ENCODE measurements around the gene MEPCE. TPM values are rescaled to one million over a fixed set of nuclear protein-coding genes. Genes with fewer than 3 reads are reported as not detected.
A peak's percentile ranks its signal among the peaks of the same experiment; 100 is the strongest.

Gene MEPCE
- total and polyA plus RNA-seq, 9 donors: 29.4 to 60.6 (median 44.7) TPM

DNA sequence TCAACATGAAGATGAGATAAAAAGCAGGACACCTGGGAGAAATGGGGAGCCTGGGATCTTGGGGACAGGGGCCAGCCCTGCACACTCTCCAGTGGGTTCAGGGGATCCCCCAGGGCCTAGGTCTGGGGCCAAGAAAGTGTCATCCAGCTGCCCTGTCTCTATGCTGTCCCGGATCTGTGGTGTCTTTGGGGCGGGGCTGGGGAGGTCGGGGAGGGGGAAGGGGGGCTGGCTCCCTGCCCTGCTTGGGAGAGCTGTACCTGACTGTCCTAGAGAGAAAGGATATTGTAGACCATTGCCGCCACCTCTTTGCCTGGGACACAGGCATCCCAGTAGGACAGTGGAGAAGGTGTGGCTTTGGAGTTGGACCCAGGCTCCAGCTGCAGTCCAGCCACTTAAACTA is 41.4 kb downstream of the MEPCE start:
- Histone ChIP-seq H3K9me3 (no peaks in the 10 kb centered on the region), H3K27me3 (no peaks in the 10 kb centered on the region), H3K27ac (no peak overlapping the region), H3K4me1 (ENCODE audit: insufficient read depth) (peaks cover 7% of the 10 kb centered on the region), H3K36me3 (no peaks in the 10 kb centered on the region), H3K4me3 (no peak overlapping the region)
- 50 to 56% (median 52%) methylated on average over 4 of the region's 4 CpGs for WGBS, 3 donors
- no peak for TF ChIP-seq CTCF (IDR thresholded peaks at IDR 0.05)
- no peak for TF ChIP-seq POLR2A (IDR thresholded peaks at IDR 0.05)
- no peak for TF ChIP-seq EP300 (IDR thresholded peaks at IDR 0.05)
- DNase-seq: no peak
- intact Hi-C loops (cut with DNase I): loop anchor here (5.0 to 10.0 kb wide), 5 partner anchors 91 to 614 kb away; partner anchors contain the start of genes TRIP6 (in 2 of the 4), GIGYF1 (in 1 of the 4), SLC12A9 (in 1 of the 4) and TRIM56 (in 1 of the 4)

DNA sequence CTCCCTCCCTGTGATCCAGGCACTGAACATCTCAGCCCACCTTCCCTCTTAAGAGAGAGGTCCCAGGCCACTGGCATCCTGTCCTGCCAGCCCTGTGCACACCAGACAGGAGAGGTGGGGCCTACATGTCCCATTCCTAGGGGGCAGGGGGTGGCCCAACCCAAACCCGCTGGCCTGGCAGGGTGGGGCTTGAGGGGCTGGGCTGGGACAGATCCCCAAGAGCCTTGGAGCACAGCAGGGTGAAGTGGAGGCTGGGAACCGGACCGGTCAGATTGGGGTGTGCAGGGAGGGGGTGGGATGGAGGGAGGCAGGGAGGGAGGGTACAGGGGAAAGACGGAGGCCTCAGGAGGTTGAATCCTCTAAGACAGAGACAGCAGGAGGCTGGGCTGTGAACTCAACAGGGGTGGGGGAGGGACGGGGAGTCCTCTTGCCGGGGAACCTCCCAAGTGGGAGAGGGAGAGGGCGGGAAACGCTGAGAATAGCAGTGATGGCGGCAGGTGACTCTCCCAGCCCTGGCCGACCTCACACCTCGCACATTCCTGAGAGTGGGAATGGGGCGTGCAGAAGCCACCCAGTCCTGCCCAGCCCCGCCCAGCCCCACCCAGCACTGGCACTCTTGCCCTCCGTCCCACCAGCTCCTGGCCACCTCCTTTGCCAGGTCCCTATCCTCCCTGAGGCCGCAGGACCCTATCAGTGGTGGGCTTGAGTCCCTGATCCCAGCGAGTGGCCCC is 42.7 kb downstream of the MEPCE start:
- no peak for DNase-seq
- WGBS, 3 donors: 58 to 66% (median 62%) methylated on average over 14 to 16 of the region's 16 CpGs
- Histone ChIP-seq H3K9me3 (no peaks in the 10 kb centered on the region), H3K27me3 (no peaks in the 10 kb centered on the region), H3K4me3 (no peak overlapping the region), H3K36me3 (no peaks in the 10 kb centered on the region), H3K4me1 (ENCODE audit: insufficient read depth) (peaks cover 13% of the 10 kb centered on the region), H3K27ac (no peak overlapping the region)
- intact Hi-C loops (cut with DNase I): loop anchor here (5.0 to 10.0 kb wide), 5 partner anchors 90 to 613 kb away; partner anchors contain the start of genes TRIP6 (in 2 of the 4), GIGYF1 (in 1 of the 4), SLC12A9 (in 1 of the 4) and TRIM56 (in 1 of the 4)
- TF ChIP-seq CTCF (IDR thresholded peaks at IDR 0.05) (no peak), EP300 (IDR thresholded peaks at IDR 0.05) (no peak), POLR2A (IDR thresholded peaks at IDR 0.05) (no peak)

GRCh38 chr7:100472854-100473499 is 43.3 kb downstream of the MEPCE start:
- TF ChIP-seq POLR2A (IDR thresholded peaks at IDR 0.05) (no peak), CTCF (IDR thresholded peaks at IDR 0.05) (no peak), EP300 (IDR thresholded peaks at IDR 0.05) (no peak)
- Histone ChIP-seq H3K27me3 (no peaks in the 10 kb centered on the region), H3K9me3 (no peaks in the 10 kb centered on the region), H3K4me1 (ENCODE audit: insufficient read depth) (peaks cover 13% of the 10 kb centered on the region), H3K4me3 (no peak overlapping the region), H3K27ac (no peak overlapping the region), H3K36me3 (no peaks in the 10 kb centered on the region)
- 44 to 49% (median 47%) methylated on average over 14 of the region's 14 CpGs for WGBS, 3 donors
- DNase-seq: peak in 2 of 5 donors; percentile 37 to 38
- intact Hi-C loops (cut with DNase I): loop anchor here (5.0 to 10.0 kb wide), 5 partner anchors 89 to 612 kb away; partner anchors contain the start of genes TRIP6 (in 2 of the 4), GIGYF1 (in 1 of the 4), SLC12A9 (in 1 of the 4) and TRIM56 (in 1 of the 4)

- intact Hi-C loops (cut with DNase I): loop anchor here in 3 of 4 donors (5.0 to 10.0 kb wide), 4 partner anchors 82 to 609 kb away; partner anchors contain the start of genes TRIP6 (in 2 of the 3), SLC12A9 (in 1 of the 3) and TRIM56 (in 1 of the 3)
- Histone ChIP-seq H3K27me3 (no peaks in the 10 kb centered on the region), H3K27ac (peak overlapping the region; percentile 22 to 76), H3K9me3 (no peaks in the 10 kb centered on the region), H3K4me1 (ENCODE audit: insufficient read depth) (peaks cover 10% of the 10 kb centered on the region), H3K36me3 (no peaks in the 10 kb centered on the region), H3K4me3 (peak overlapping the region; percentile 5)
- 40 to 44% (median 44%) methylated on average over 9 of the region's 9 CpGs for WGBS, 3 donors
- peak in 3 of 5 donors; percentile 39 to 57 (median 51) for DNase-seq
- TF ChIP-seq CTCF (IDR thresholded peaks at IDR 0.05) (no peak), POLR2A (IDR thresholded peaks at IDR 0.05) (no peak), EP300 (IDR thresholded peaks at IDR 0.05) (no peak)
Measured at GRCh38 chr7:100475549-100475948, 45.9 kb downstream of the MEPCE start.
